ENCODE results near the gene LUC7L.
A peak's percentile ranks its signal among the peaks of the same experiment; 100 is the strongest.
"Not testable (repeated sequence)": the region's sequence is repeated elsewhere in the genome, so short reads cannot be mapped to it uniquely, and the experiment has no call there.

LUC7L gene

DNA sequence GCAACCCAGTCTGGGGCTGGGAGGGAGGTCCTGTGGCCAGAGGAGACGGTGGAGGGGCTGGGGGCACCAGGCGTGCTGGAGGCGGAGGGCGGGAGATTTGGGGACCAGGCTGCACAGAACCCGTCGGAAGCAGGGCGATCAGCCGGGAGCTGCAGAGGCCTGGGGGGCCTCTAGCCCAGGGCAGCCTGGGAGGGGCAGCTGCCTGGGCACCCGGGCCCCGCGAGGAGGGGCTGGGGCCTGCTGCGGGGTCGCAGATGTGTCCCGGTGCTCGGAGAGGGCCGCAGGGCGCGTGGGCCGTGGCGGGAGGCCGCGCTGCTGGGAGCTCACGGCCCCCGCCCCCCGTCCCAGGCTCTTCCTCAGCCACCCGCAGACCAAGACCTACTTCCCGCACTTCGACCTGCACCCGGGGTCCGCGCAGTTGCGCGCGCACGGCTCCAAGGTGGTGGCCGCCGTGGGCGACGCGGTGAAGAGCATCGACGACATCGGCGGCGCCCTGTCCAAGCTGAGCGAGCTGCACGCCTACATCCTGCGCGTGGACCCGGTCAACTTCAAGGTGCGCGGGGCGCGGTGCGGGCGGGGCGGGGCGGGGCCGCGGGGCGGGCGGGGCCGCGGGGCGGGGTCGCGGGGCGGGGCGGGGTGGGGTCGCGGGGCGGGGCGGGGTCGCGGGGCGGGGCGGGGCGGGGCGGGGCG lies 65.0 kb downstream of the LUC7L start:
- H3K27ac ChIP-seq (ENCODE audit: low read length); H3K9ac ChIP-seq (ENCODE audit: low read length in 2 of 2); H3K9me3 ChIP-seq (ENCODE audit: control insufficient read depth in 2 of 2, low read length in 2 of 2); H3K4me3 ChIP-seq (ENCODE audit: low read length in 2 of 2); H3K36me3 ChIP-seq (ENCODE audit: control insufficient read depth in 2 of 2, insufficient read depth in 2 of 2, low read length in 2 of 2): not testable (repeated sequence)
- peaks cover 40 to 43% of the 10 kb centered on the region in 2 donors for H3K27me3 ChIP-seq (ENCODE audit: control insufficient read depth in 1 of 2, insufficient read depth in 2 of 2, low read length in 2 of 2)
- peaks cover 18% of the 10 kb centered on the region for H3K4me1 ChIP-seq (ENCODE audit: control insufficient read depth, insufficient read depth, low read length)

DNA sequence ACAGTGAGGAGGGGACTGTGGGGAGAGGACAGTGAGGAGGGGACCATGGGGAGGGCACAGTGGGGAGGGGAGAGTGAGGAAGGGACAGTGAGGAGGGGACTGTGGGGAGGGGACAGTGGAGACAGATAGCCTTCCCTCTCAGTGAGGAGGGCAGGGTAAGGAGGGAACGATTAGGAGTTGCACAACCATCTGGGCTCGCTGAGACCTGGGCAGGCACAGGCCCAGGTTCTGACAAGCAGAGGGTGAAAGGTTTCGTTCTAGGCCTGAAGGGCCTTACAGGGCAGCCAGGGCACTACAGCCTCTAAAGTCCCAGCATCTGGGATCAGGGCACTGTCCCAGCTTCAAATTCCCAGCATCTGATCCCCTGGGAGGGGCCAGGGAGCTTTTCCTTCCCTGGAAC lies 65.6 kb downstream of the LUC7L start:
- Histone ChIP-seq H3K27me3 (ENCODE audit: control insufficient read depth in 1 of 2, insufficient read depth in 2 of 2, low read length in 2 of 2) (peaks cover 35 to 37% of the 10 kb centered on the region in 2 donors), H3K4me1 (ENCODE audit: control insufficient read depth, insufficient read depth, low read length) (peaks cover 18% of the 10 kb centered on the region)
- H3K9me3 ChIP-seq (ENCODE audit: control insufficient read depth in 2 of 2, low read length in 2 of 2); H3K4me3 ChIP-seq (ENCODE audit: low read length in 2 of 2); H3K36me3 ChIP-seq (ENCODE audit: control insufficient read depth in 2 of 2, insufficient read depth in 2 of 2, low read length in 2 of 2); H3K27ac ChIP-seq (ENCODE audit: low read length); H3K9ac ChIP-seq (ENCODE audit: low read length in 2 of 2): not testable (repeated sequence)

DNA sequence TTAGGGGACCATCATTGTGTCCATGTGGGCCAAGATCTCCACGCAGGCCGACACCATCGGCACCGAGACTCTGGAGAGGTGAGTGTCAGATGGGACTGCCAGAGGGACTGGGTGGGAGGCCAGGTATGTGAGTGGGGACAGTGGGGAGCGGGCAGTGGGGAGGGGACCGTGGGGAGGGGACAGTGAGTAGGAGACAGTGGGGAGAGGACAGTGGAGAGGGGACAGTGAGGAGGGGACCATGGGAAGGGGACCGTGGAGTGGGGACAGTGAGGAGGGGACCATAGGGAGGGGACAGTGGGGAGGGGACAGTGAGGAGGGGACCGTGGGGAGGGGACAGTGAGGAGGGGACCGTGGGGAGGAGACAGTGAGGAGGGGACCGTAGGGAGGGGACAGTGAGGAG lies 66.1 kb downstream of the LUC7L start:
- H3K36me3 ChIP-seq (ENCODE audit: control insufficient read depth in 2 of 2, insufficient read depth in 2 of 2, low read length in 2 of 2); H3K27ac ChIP-seq (ENCODE audit: low read length); H3K4me3 ChIP-seq (ENCODE audit: low read length in 2 of 2); H3K9ac ChIP-seq (ENCODE audit: low read length in 2 of 2); H3K9me3 ChIP-seq (ENCODE audit: control insufficient read depth in 2 of 2, low read length in 2 of 2): not testable (repeated sequence)
- Histone ChIP-seq H3K4me1 (ENCODE audit: control insufficient read depth, insufficient read depth, low read length) (peaks cover 15% of the 10 kb centered on the region), H3K27me3 (ENCODE audit: control insufficient read depth in 1 of 2, insufficient read depth in 2 of 2, low read length in 2 of 2) (peaks cover 29 to 32% of the 10 kb centered on the region in 2 donors)

DNA sequence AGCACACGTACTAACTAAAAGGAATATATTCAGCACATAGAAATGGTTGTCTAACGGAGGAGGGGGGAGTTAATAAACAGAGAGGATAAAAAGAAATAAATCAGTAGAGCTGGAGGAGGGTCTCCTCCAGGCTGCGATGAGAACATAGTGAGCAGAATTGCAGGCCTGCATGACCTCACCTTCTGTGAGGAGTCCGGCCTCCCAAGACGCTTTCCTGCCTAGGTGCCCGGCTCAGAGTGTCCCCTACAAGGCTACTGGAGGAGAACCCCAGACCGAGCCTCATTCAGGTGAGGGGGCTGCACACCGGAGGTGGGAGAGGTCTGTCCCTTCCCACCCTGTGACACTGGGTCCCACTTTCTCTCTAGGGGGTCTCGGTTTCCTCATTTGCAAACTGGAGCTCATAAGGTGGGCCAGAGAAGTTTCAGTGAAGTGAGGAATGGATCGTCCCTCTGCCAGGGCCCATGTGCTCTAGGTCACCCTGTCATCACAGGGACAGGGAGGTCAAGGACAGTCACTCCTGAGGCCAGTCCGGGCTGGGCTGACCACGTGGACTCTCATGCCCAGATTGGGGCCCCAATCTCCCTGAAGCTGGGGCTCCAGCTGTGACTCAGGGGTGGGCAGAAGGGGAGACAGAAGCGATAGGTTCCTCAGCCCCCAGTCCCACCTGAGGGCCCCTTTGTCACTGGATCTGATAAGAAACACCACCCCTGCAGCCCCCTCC lies 66.8 kb downstream of the LUC7L start:
- Histone ChIP-seq H3K9me3 (ENCODE audit: control insufficient read depth in 2 of 2, low read length in 2 of 2) (no peaks in the 10 kb centered on the region), H3K4me3 (ENCODE audit: low read length in 2 of 2) (no peak overlapping the region), H3K9ac (ENCODE audit: low read length in 2 of 2) (no peak overlapping the region), H3K27ac (ENCODE audit: low read length) (no peak overlapping the region), H3K27me3 (ENCODE audit: control insufficient read depth in 1 of 2, insufficient read depth in 2 of 2, low read length in 2 of 2) (peaks cover 22 to 25% of the 10 kb centered on the region in 2 donors), H3K36me3 (ENCODE audit: control insufficient read depth in 2 of 2, insufficient read depth in 2 of 2, low read length in 2 of 2) (no peaks in the 10 kb centered on the region), H3K4me1 (ENCODE audit: control insufficient read depth, insufficient read depth, low read length) (peaks cover 15% of the 10 kb centered on the region)

DNA sequence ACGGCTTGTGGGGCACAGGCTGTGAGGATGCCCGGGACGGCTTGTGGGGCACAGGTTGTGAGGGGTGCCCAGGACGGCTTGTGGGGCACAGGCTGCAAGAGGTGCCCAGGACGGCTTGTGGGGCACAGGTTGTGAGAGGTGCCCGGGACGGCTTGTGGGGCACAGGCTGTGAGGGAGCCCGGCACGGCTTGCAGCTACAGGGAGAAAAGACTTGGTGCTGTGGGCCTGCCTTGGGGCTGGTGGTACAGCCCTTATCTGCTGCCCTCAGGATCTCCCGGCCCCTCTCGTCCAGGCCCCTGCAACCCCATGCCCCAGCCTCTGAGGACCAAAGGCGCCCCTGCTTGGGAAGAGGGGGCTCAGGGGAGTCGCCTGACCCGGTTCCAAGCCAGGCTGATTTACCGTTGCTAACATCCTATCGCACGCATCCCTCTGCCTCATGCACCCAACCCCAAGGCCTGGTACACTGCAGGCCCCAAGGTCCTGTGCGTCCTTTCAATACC lies 68.5 kb downstream of the LUC7L start:
- H3K36me3 ChIP-seq (ENCODE audit: control insufficient read depth in 2 of 2, insufficient read depth in 2 of 2, low read length in 2 of 2) = no peaks in the 10 kb centered on the region
- no peak overlapping the region for H3K9ac ChIP-seq (ENCODE audit: low read length in 2 of 2)
- H3K9me3 ChIP-seq (ENCODE audit: control insufficient read depth in 2 of 2, low read length in 2 of 2) = no peaks in the 10 kb centered on the region
- H3K27me3 ChIP-seq (ENCODE audit: control insufficient read depth in 1 of 2, insufficient read depth in 2 of 2, low read length in 2 of 2) = peaks cover 14 to 16% of the 10 kb centered on the region in 2 donors
- H3K4me1 ChIP-seq (ENCODE audit: control insufficient read depth, insufficient read depth, low read length) = peaks cover 8% of the 10 kb centered on the region
- no peak overlapping the region for H3K27ac ChIP-seq (ENCODE audit: low read length)
- no peak overlapping the region for H3K4me3 ChIP-seq (ENCODE audit: low read length in 2 of 2)

DNA sequence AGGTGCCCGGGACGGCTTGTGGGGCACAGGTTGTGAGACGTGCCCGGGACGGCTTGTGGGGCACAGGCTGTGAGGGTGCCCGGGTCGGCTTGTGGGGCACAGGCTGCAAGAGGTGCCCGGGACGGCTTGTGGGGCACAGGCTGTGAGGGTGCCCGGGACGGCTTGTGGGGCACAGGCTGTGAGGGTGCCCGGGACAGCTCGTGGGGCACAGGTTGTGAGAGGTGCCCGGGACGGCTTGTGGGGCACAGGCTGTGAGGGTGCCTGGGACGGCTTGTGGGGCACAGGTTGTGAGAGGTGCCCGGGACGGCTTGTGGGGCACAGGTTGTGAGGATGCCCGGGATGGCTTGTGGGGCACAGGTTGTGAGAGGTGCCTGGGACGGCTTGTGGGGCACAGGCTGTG lies 69.0 kb downstream of the LUC7L start:
- not testable (repeated sequence) for H3K9ac ChIP-seq (ENCODE audit: low read length in 2 of 2); H3K9me3 ChIP-seq (ENCODE audit: control insufficient read depth in 2 of 2, low read length in 2 of 2); H3K27ac ChIP-seq (ENCODE audit: low read length); H3K4me3 ChIP-seq (ENCODE audit: low read length in 2 of 2); H3K4me1 ChIP-seq (ENCODE audit: control insufficient read depth, insufficient read depth, low read length); H3K36me3 ChIP-seq (ENCODE audit: control insufficient read depth in 2 of 2, insufficient read depth in 2 of 2, low read length in 2 of 2)
- H3K27me3 ChIP-seq (ENCODE audit: control insufficient read depth in 1 of 2, insufficient read depth in 2 of 2, low read length in 2 of 2) = peaks cover 12 to 15% of the 10 kb centered on the region in 2 donors

DNA sequence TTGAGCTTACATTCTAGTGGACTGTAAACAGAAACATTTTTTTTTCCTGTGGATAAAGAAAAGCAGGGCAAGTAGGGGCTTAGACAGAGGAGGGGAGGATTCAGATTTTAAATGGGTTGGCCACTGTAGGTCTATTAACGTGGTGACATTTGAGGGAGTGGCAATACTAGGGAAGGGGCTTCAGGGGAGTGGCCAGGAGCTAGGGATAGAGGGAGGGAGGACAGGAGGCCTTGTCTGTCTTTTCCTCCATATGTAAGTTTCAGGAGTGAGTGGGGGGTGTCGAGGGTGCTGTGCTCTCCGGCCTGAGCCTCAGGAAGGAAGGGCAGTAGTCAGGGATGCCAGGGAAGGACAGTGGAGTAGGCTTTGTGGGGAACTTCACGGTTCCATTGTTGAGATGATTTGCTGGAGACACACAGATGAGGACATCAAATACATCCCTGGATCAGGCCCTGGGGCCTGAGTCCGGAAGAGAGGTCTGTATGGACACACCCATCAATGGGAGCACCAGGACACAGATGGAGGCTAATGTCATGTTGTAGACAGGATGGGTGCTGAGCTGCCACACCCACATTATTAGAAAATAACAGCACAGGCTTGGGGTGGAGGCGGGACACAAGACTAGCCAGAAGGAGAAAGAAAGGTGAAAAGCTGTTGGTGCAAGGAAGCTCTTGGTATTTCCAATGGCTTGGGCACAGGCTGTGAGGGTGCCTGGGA lies 70.0 kb downstream of the LUC7L start:
- Histone ChIP-seq H3K27me3 (ENCODE audit: control insufficient read depth in 1 of 2, insufficient read depth in 2 of 2, low read length in 2 of 2) (peaks cover 18 to 20% of the 10 kb centered on the region in 2 donors), H3K9ac (ENCODE audit: low read length in 2 of 2) (no peak overlapping the region), H3K4me3 (ENCODE audit: low read length in 2 of 2) (no peak overlapping the region), H3K4me1 (ENCODE audit: control insufficient read depth, insufficient read depth, low read length) (peaks cover 5% of the 10 kb centered on the region), H3K9me3 (ENCODE audit: control insufficient read depth in 2 of 2, low read length in 2 of 2) (no peaks in the 10 kb centered on the region), H3K27ac (ENCODE audit: low read length) (no peak overlapping the region), H3K36me3 (ENCODE audit: control insufficient read depth in 2 of 2, insufficient read depth in 2 of 2, low read length in 2 of 2) (no peaks in the 10 kb centered on the region)

DNA sequence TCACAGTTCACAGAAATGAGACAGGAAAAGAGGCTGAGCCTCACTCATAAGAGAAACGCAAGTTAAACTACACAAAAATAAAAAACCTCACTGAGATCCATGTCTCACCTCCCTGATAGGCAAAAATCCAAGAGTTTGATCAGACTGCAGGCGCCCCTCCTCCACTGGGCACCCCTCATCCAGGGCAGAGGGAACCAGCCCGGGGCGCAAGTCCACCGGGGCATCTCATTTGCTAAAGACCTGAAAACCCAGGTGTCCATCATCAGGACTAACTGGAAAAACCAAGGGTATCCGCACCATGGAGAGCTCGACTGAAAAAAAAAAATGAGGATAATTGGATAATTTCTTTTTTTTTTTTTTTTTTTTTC lies 74.2 kb downstream of the LUC7L start:
- Histone ChIP-seq H3K27ac (ENCODE audit: low read length) (no peak overlapping the region), H3K4me3 (ENCODE audit: low read length in 2 of 2) (no peak overlapping the region), H3K9me3 (ENCODE audit: control insufficient read depth in 2 of 2, low read length in 2 of 2) (no peaks in the 10 kb centered on the region), H3K9ac (ENCODE audit: low read length in 2 of 2) (no peak overlapping the region), H3K36me3 (ENCODE audit: control insufficient read depth in 2 of 2, insufficient read depth in 2 of 2, low read length in 2 of 2) (no peaks in the 10 kb centered on the region), H3K4me1 (ENCODE audit: control insufficient read depth, insufficient read depth, low read length) (peaks cover 7% of the 10 kb centered on the region), H3K27me3 (ENCODE audit: control insufficient read depth in 1 of 2, insufficient read depth in 2 of 2, low read length in 2 of 2) (peaks cover 18 to 22% of the 10 kb centered on the region in 2 donors)

DNA sequence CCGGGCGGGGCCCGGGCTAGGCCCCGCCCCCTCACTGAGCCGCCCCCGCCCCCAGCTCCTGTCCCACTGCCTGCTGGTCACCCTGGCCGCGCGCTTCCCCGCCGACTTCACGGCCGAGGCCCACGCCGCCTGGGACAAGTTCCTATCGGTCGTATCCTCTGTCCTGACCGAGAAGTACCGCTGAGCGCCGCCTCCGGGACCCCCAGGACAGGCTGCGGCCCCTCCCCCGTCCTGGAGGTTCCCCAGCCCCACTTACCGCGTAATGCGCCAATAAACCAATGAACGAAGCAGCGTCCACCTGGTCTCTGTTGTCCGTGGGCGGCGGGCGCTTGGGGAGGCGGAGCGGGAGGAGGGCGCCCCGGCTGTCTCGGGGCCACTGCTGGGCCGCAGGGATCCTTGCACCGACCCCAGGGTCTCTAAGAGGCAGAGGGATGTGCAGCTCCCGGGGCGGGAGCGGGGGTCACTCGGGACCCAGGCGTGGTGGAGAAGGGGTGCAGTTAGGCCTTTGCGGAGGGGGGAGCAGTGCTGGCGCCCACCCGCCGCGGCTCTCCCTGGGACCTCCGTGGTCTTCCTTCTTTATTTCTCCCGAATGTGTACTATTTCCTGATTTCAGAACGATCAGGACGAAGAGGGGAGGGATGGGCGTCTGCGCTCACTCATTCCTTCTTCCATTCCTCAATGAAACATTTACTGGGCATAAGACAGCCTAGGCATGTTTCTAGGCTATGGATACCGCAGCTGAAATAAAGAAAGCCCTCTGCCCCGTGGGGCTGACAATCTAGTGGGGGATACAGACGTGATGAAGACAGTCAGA lies 74.8 kb downstream of the LUC7L start:
- Histone ChIP-seq H3K4me3 (ENCODE audit: low read length in 2 of 2) (peak overlapping the region; percentile 38 to 58), H3K9ac (ENCODE audit: low read length in 2 of 2) (peak overlapping the region in 1 of 2 donors; percentile 42), H3K27me3 (ENCODE audit: control insufficient read depth in 1 of 2, insufficient read depth in 2 of 2, low read length in 2 of 2) (peaks cover 18 to 22% of the 10 kb centered on the region in 2 donors)

DNA sequence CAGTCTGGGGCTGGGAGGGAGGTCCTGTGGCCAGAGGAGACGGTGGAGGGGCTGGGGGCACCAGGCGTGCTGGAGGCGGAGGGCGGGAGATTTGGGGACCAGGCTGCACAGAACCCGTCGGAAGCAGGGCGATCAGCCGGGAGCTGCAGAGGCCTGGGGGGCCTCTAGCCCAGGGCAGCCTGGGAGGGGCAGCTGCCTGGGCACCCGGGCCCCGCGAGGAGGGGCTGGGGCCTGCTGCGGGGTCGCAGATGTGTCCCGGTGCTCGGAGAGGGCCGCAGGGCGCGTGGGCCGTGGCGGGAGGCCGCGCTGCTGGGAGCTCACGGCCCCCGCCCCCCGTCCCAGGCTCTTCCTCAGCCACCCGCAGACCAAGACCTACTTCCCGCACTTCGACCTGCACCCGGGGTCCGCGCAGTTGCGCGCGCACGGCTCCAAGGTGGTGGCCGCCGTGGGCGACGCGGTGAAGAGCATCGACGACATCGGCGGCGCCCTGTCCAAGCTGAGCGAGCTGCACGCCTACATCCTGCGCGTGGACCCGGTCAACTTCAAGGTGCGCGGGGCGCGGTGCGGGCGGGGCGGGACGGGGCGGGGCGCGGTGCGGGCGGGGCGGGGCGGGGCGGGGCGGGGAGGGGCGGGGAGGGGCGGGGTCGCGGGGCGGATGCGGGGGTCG lies 75.6 kb downstream of the LUC7L start:
- not testable (repeated sequence) for H3K27ac ChIP-seq (ENCODE audit: low read length); H3K36me3 ChIP-seq (ENCODE audit: control insufficient read depth in 2 of 2, insufficient read depth in 2 of 2, low read length in 2 of 2); H3K9ac ChIP-seq (ENCODE audit: low read length in 2 of 2); H3K4me1 ChIP-seq (ENCODE audit: control insufficient read depth, insufficient read depth, low read length); H3K9me3 ChIP-seq (ENCODE audit: control insufficient read depth in 2 of 2, low read length in 2 of 2); H3K4me3 ChIP-seq (ENCODE audit: low read length in 2 of 2)
- peaks cover 21 to 25% of the 10 kb centered on the region in 2 donors for H3K27me3 ChIP-seq (ENCODE audit: control insufficient read depth in 1 of 2, insufficient read depth in 2 of 2, low read length in 2 of 2)

More for the DNA sequence above, 74.8 kb downstream of the LUC7L start:
- Histone ChIP-seq H3K4me1 (ENCODE audit: control insufficient read depth, insufficient read depth, low read length) (peaks cover 7% of the 10 kb centered on the region), H3K9me3 (ENCODE audit: control insufficient read depth in 2 of 2, low read length in 2 of 2) (no peaks in the 10 kb centered on the region), H3K36me3 (ENCODE audit: control insufficient read depth in 2 of 2, insufficient read depth in 2 of 2, low read length in 2 of 2) (no peaks in the 10 kb centered on the region), H3K27ac (ENCODE audit: low read length) (no peak overlapping the region)

Data from stomach smooth muscle (tissue), 2 donors.